DOHH2 (cell line): ENCODE results near the gene BBX.

Experiments
- H3F3A ChIP-seq: fragments of 200-600 bp; sonication (generic), shearing (Covaris generic); 2 replicates; pipeline ENCODE4 v1.6.0; 2016; ENCODE audit warnings: antibody characterized with exemption, mild to moderate bottlenecking; ENCODE audit not compliant: control insufficient read depth, insufficient read depth
- H3K27ac ChIP-seq: fragments of 200-600 bp; sonication (generic); 2 replicates; pipeline ENCODE4 v1.5.1; 2014; ENCODE audit warnings: low read depth, mild to moderate bottlenecking, low read length, moderate library complexity
- H3K27me3 ChIP-seq: fragments of 200-600 bp; sonication (generic); 2 replicates; pipeline ENCODE4 v1.6.1; 2014; ENCODE audit warnings: mild to moderate bottlenecking, low read length, mixed read lengths; ENCODE audit not compliant: control insufficient read depth
- H3K36me3 ChIP-seq: fragments of 200-600 bp; sonication (generic); 2 replicates; pipeline ENCODE4 v1.6.1; 2014; ENCODE audit warnings: mild to moderate bottlenecking, low read length, moderate library complexity, mixed read lengths; ENCODE audit not compliant: control insufficient read depth
- H3K4me1 ChIP-seq: fragments of 200-600 bp; sonication (generic); 2 replicates; pipeline ENCODE4 v1.6.1; 2014; ENCODE audit warnings: mild to moderate bottlenecking, low read length, mixed read lengths; ENCODE audit not compliant: control insufficient read depth
- H3K4me2 ChIP-seq: fragments of 200-600 bp; sonication (generic); 2 replicates; pipeline ENCODE4 v1.6.0; 2014; ENCODE audit warnings: mild to moderate bottlenecking, low read length, moderate library complexity
- H3K4me3 ChIP-seq: fragments of 200-600 bp; sonication (generic); 2 replicates; pipeline ENCODE4 v1.5.1; 2014; ENCODE audit warnings: mild to moderate bottlenecking, low read length, mixed read lengths
- H3K79me2 ChIP-seq: fragments of 200-600 bp; sonication (generic); 2 replicates; pipeline ENCODE4 v1.6.1; 2014; ENCODE audit warnings: mild to moderate bottlenecking, low read length, mixed read lengths; ENCODE audit not compliant: control insufficient read depth
- H3K9me2 ChIP-seq: fragments of 200-600 bp; sonication (generic); replicated peaks from 2 replicates; pipeline ENCODE4 v1.6.1; 2014; ENCODE audit warnings: mild to moderate bottlenecking, low read length, mixed read lengths; ENCODE audit not compliant: control insufficient read depth
- H3K9me3 ChIP-seq: fragments of 200-600 bp; sonication (generic); 2 replicates; pipeline ENCODE4 v1.6.1; 2014; ENCODE audit warnings: antibody characterized with exemption, low read length, mixed read lengths; ENCODE audit not compliant: control insufficient read depth, insufficient read depth
- H4K20me1 ChIP-seq: fragments of 200-600 bp; sonication (generic); 2 replicates; pipeline ENCODE4 v1.6.0; 2014; ENCODE audit warnings: low read depth, mild to moderate bottlenecking, antibody characterized with exemption, low read length, moderate library complexity; ENCODE audit not compliant: control insufficient read depth, insufficient read depth
- EZH2phosphoT487 ChIP-seq: fragments of 200-600 bp; sonication (generic); IDR thresholded peaks from 2 replicates; pipeline ENCODE4 v1.6.1; 2017; ENCODE audit warnings: borderline replicate concordance, mild to moderate bottlenecking, antibody characterized with exemption, low read length, moderate library complexity, mixed read lengths
- TF ChIP-seq, protein P1 (sequence below): fragments of 200-600 bp; sonication (generic); IDR thresholded peaks from one replicate; pipeline ENCODE4 v1.5.1; 2014; ENCODE audit warnings: antibody characterized with exemption, mild to moderate bottlenecking, low read depth, low read length; ENCODE audit not compliant: poor library complexity, severe bottlenecking

Gene BBX

DNA sequence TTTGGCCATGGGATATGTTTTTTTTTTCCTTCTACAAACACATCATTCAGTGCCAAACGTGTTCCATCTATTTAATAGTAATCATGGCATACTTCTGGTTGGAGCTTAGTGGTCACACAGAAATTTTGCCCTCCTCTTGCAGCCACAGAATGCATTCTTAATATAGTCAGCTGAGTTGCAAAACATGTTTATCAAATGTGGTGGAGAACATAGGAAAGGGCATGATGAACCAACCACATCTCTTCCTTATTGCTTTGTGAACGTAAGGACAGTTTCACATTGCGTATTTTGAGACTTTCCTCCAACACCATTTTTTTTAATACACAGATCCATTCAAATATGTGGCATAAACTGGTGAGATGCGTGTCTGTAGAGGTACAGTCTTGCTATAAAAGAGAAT lies 106.8 kb downstream of the BBX start:
- TF ChIP-seq EZH2phosphoT487, result no peak
- TF ChIP-seq, protein P1, sequence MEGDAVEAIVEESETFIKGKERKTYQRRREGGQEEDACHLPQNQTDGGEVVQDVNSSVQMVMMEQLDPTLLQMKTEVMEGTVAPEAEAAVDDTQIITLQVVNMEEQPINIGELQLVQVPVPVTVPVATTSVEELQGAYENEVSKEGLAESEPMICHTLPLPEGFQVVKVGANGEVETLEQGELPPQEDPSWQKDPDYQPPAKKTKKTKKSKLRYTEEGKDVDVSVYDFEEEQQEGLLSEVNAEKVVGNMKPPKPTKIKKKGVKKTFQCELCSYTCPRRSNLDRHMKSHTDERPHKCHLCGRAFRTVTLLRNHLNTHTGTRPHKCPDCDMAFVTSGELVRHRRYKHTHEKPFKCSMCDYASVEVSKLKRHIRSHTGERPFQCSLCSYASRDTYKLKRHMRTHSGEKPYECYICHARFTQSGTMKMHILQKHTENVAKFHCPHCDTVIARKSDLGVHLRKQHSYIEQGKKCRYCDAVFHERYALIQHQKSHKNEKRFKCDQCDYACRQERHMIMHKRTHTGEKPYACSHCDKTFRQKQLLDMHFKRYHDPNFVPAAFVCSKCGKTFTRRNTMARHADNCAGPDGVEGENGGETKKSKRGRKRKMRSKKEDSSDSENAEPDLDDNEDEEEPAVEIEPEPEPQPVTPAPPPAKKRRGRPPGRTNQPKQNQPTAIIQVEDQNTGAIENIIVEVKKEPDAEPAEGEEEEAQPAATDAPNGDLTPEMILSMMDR, result no peak
- no peaks in the 10 kb centered on the region for H3K36me3 ChIP-seq
- no peaks in the 10 kb centered on the region for H3K9me3 ChIP-seq
- no peaks in the 10 kb centered on the region for H4K20me1 ChIP-seq
- H3K4me1 ChIP-seq, result peaks cover 8% of the 10 kb centered on the region
- H3F3A ChIP-seq, result no peaks in the 10 kb centered on the region; the same call in 1 of the 2 replicates
- H3K4me2 ChIP-seq, result no peak overlapping the region
- no peak overlapping the region for H3K27ac ChIP-seq
- peaks cover 15% of the 10 kb centered on the region for H3K79me2 ChIP-seq
- H3K9me2 ChIP-seq, result no peaks in the 10 kb centered on the region
- no peaks in the 10 kb centered on the region for H3K27me3 ChIP-seq
- H3K4me3 ChIP-seq, result no peak overlapping the region

DNA sequence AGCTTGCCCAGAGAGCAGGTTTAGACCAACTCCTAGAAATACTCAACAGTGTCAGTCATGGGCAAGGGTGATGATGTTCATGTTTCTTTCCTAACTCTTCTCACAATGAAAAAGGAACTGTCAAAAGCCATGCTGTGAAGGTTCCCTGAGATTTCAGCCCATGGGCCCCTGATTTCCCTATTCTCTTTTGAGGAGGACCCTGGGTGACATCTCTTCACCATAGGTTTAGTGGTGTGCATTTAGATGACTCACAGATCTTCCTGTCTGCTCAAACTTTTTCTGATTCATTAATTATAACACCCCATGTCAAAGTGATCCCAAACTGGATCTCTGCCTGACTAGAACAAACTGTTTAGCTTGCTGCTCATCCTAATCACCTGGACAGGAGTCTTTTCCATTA lies 108.0 kb downstream of the BBX start:
- no peaks in the 10 kb centered on the region for H3K27me3 ChIP-seq
- H4K20me1 ChIP-seq, result no peaks in the 10 kb centered on the region
- no peak overlapping the region for H3K4me3 ChIP-seq
- H3K79me2 ChIP-seq, result peaks cover 15% of the 10 kb centered on the region
- no peaks in the 10 kb centered on the region for H3K9me3 ChIP-seq
- no peak overlapping the region for H3K27ac ChIP-seq
- H3K9me2 ChIP-seq, result no peaks in the 10 kb centered on the region
- TF ChIP-seq, protein P1, result no peak
- no peak for TF ChIP-seq EZH2phosphoT487
- no peaks in the 10 kb centered on the region; the same call in 1 of the 2 replicates for H3F3A ChIP-seq
- no peak overlapping the region for H3K4me2 ChIP-seq
- H3K36me3 ChIP-seq, result no peaks in the 10 kb centered on the region
- peaks cover 8% of the 10 kb centered on the region for H3K4me1 ChIP-seq

DNA sequence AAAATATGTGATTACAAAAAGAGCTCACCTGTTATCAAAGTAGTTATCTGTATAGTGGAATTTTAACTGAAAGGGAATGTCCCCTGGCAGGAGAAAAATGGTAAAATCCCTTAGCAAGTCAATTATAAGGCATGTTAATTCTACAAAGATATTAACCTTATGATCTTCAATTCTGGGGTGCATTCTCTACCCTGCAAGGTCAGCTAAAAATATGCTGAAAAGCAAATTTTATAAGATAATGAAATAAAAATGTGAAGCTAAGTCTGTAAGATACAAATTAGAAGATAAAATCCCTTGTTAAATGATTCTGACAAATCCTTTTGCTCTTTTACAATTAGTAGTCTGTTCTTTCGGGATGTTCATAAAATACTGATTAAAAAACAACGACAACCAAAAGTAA lies 109.8 kb downstream of the BBX start:
- peaks cover 13% of the 10 kb centered on the region for H3K79me2 ChIP-seq
- 0 out of 2 replicates have a peak, but pooled peaks cover 2% of the 10 kb centered on the region for H4K20me1 ChIP-seq

More for the DNA sequence above, 109.8 kb downstream of the BBX start:
- H3K9me2 ChIP-seq, result no peaks in the 10 kb centered on the region
- no peaks in the 10 kb centered on the region for H3K27me3 ChIP-seq
- H3K4me2 ChIP-seq, result no peak overlapping the region
- peaks cover 8% of the 10 kb centered on the region for H3K4me1 ChIP-seq
- TF ChIP-seq, protein P1, result no peak
- no peak for TF ChIP-seq EZH2phosphoT487
- H3K36me3 ChIP-seq, result no peaks in the 10 kb centered on the region
- H3F3A ChIP-seq, result no peaks in the 10 kb centered on the region; the same call in 1 of the 2 replicates
- H3K27ac ChIP-seq, result no peak overlapping the region
- no peaks in the 10 kb centered on the region for H3K9me3 ChIP-seq
- no peak overlapping the region for H3K4me3 ChIP-seq
